GM23338 (cell line): ENCODE data around the gene SMIM7. TPM values are rescaled to one million over a fixed set of nuclear protein-coding genes. Genes with fewer than 3 reads are reported as not detected.
"Not testable (repeated sequence)": the region's sequence is repeated elsewhere in the genome, so short reads cannot be mapped to it uniquely, and the experiment has no call there.

Source experiments
- ATAC-seq: fragments of 200-7000 bp; cut with Tn5 transposase; 3 replicates; pipeline ENCODE4 v1.9.1; 2020
- DNase-seq: peaks from one replicate; pipeline ENCODE4 v3.0.0-alpha.2; 2015; ENCODE audit warnings: low spot score
- H2AFZ ChIP-seq: fragments of 200-600 bp; sonication (generic); 2 replicates; pipeline ENCODE4 v1.8.0; 2016; ENCODE audit warnings: antibody characterized with exemption, mild to moderate bottlenecking, moderate library complexity
- H3F3A ChIP-seq: fragments of 200-600 bp; sonication (generic); replicated peaks from 2 replicates; pipeline ENCODE4 v1.8.0; 2017; ENCODE audit warnings: antibody characterized with exemption, mixed run types, low read depth
- H3K27ac ChIP-seq: fragments of 200-600 bp; sonication (generic); 2 replicates; pipeline ENCODE4 v1.6.1; 2016; ENCODE audit warnings: low read depth
- H3K27me3 ChIP-seq: fragments of 200-600 bp; sonication (generic); 2 replicates; pipeline ENCODE4 v1.8.0; 2016; ENCODE audit warnings: mild to moderate bottlenecking, mixed run types, moderate library complexity; ENCODE audit not compliant: insufficient read depth
- H3K36me3 ChIP-seq: fragments of 200-600 bp; sonication (generic); 2 replicates; pipeline ENCODE4 v1.8.0; 2016; ENCODE audit warnings: mild to moderate bottlenecking; ENCODE audit not compliant: insufficient read depth
- H3K4me1 ChIP-seq: fragments of 200-600 bp; sonication (generic); 2 replicates; pipeline ENCODE4 v1.8.0; 2016; ENCODE audit warnings: mild to moderate bottlenecking, moderate library complexity; ENCODE audit not compliant: insufficient read depth
- H3K4me2 ChIP-seq: fragments of 200-600 bp; sonication (generic); 2 replicates; pipeline ENCODE4 v1.7.1; 2017; ENCODE audit warnings: mixed run types
- H3K4me3 ChIP-seq: fragments of 200-600 bp; sonication (generic); 2 replicates; pipeline ENCODE4 v1.6.1; 2016; ENCODE audit warnings: mixed run types
- H3K79me2 ChIP-seq: fragments of 200-600 bp; sonication (generic); replicated peaks from 2 replicates; pipeline ENCODE4 v1.8.0; 2017; ENCODE audit warnings: mild to moderate bottlenecking; ENCODE audit not compliant: insufficient read depth
- H3K9me2 ChIP-seq: fragments of 200-600 bp; sonication (generic); 2 replicates; pipeline ENCODE4 v1.8.0; 2017; ENCODE audit not compliant: insufficient read depth
- H4K20me1 ChIP-seq: fragments of 200-600 bp; sonication (generic); replicated peaks from 2 replicates; pipeline ENCODE4 v1.8.0; 2017; ENCODE audit warnings: mild to moderate bottlenecking; ENCODE audit not compliant: insufficient read depth
- H3K27ac Mint-ChIP-seq: 2 replicates; pipeline ENCODE4 v1.8.0; 2020; ENCODE audit warnings: inconsistent platforms, mild to moderate bottlenecking, moderate library complexity, mixed read lengths
- H3K27me3 Mint-ChIP-seq: 3 replicates; pipeline ENCODE4 v1.8.0; 2022; ENCODE audit warnings: low read depth, mild to moderate bottlenecking, moderate library complexity, mixed read lengths, inconsistent platforms; ENCODE audit not compliant: insufficient read depth, poor library complexity
- H3K36me3 Mint-ChIP-seq: 3 replicates; pipeline ENCODE4 v1.8.0; 2021; ENCODE audit warnings: low read depth, mild to moderate bottlenecking, inconsistent platforms, moderate library complexity, mixed read lengths
- H3K4me1 Mint-ChIP-seq: 3 replicates; pipeline ENCODE4 v1.8.0; 2020; ENCODE audit warnings: mild to moderate bottlenecking, inconsistent platforms, mixed read lengths
- H3K4me3 Mint-ChIP-seq: 3 replicates; pipeline ENCODE4 v1.8.0; 2021; ENCODE audit warnings: moderate library complexity, mild to moderate bottlenecking, inconsistent platforms, mixed read lengths
- H3K9me3 Mint-ChIP-seq: 3 replicates; pipeline ENCODE4 v1.8.0; 2020; ENCODE audit warnings: moderate library complexity, mild to moderate bottlenecking, inconsistent platforms, mixed read lengths
- CREB1 ChIP-seq: fragments of 250-450 bp; sonication (Bioruptor Pico); IDR thresholded peaks from 2 replicates; pipeline ENCODE4 v1.5.0; 2020; ENCODE audit warnings: low read depth, mild to moderate bottlenecking, moderate library complexity
- EZH2 ChIP-seq: fragments of 200-600 bp; sonication (generic); IDR thresholded peaks from one replicate; pipeline ENCODE4 v1.8.0; 2017; ENCODE audit warnings: antibody characterized with exemption, mild to moderate bottlenecking, low read depth; ENCODE audit not compliant: unreplicated experiment
- EZH2phosphoT487 ChIP-seq: fragments of 200-600 bp; sonication (generic); IDR thresholded peaks from one replicate; pipeline ENCODE4 v1.8.1; 2018; ENCODE audit warnings: antibody characterized with exemption; ENCODE audit not compliant: unreplicated experiment
- JUNB ChIP-seq: IDR thresholded peaks from one replicate; pipeline ENCODE4 v1.6.1; 2016; ENCODE audit warnings: antibody characterized with exemption; ENCODE audit not compliant: unreplicated experiment
- POLR2AphosphoS5 ChIP-seq: IDR thresholded peaks from 2 replicates; pipeline ENCODE4 v1.6.1; 2016; ENCODE audit warnings: antibody characterized with exemption, low read depth
- STAT1 ChIP-seq: IDR thresholded peaks from one replicate; pipeline ENCODE4 v1.6.1; 2016; ENCODE audit warnings: antibody characterized with exemption; ENCODE audit not compliant: unreplicated experiment
- ZNF114 ChIP-seq: fragments of 250-450 bp; sonication (Bioruptor Pico); IDR thresholded peaks from 2 replicates; pipeline ENCODE4 v1.5.0; 2020; ENCODE audit warnings: mild to moderate bottlenecking, moderate library complexity
- polyA plus RNA-seq: library from polyadenylated mRNA; unstranded; fragments of >200 nt; fragmentation: Nextera tagmentation; extraction: Ambion mirVana; gene quantifications from 2 replicates; pipeline ENCODE4 v1.2.1, GENCODE V29; 2016
- total RNA-seq: library from RNA; depleted of rRNA; stranded (reverse); fragments of >200 nt; shearing (Covaris generic); gene quantifications from 2 replicates; pipeline ENCODE4 v1.2.3, GENCODE V29; 2014
- TF ChIP-seq, protein P1 (sequence below), 2 experiments: fragments of 200-600 bp in 1 of 2; sonication (generic) in 1 of 2; conservative IDR thresholded peaks; 2 replicates each; pipeline versions ENCODE4 v1.5.1 to v1.6.1; 2016 to 2017; ENCODE audit warnings: antibody characterized with exemption in 2 of 2, low read depth in 2 of 2, mild to moderate bottlenecking in 2 of 2, moderate library complexity in 1 of 2
- TF ChIP-seq, protein P2 (sequence below): fragments of 250-450 bp; sonication (Bioruptor Pico); IDR thresholded peaks from 2 replicates; pipeline ENCODE4 v1.5.0; 2020; ENCODE audit warnings: mild to moderate bottlenecking, moderate library complexity
- TF ChIP-seq, protein P3 (sequence below): IDR thresholded peaks from 2 replicates; pipeline ENCODE4 v1.6.1; 2016; ENCODE audit warnings: antibody characterized with exemption

The SMIM7 gene
- total and polyA plus RNA-seq, 2 experiments from 2014 or later: 81.7 to 84.5 TPM

DNA sequence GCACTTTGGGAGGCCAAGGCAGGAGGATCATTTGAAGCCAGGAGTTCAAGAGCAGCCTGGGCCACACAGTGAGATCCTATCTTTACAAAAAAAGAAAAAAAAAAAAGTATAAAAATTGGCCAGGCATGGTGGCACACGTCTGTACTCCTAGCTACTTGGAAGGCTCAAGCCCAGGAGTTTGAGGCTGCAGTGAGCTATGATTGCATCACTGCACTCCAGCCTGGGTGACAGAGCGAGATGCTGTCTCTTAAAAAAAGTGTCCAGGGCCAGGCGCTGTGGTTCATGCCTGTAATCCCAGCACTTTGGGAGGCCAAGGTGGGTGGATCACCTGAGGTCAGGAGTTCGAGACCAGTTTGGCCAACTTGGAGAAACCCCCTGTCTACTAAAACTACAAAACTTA, 13.9 kb upstream of the SMIM7 start:
- not testable (repeated sequence) for ATAC-seq, H3K4me2 ChIP-seq, H3K36me3 ChIP-seq, H3K27me3 Mint-ChIP-seq, H3K9me3 Mint-ChIP-seq, H3K4me1 ChIP-seq, H3K27me3 ChIP-seq, DNase-seq, H3K9me2 ChIP-seq, H3K4me1 Mint-ChIP-seq, H3F3A ChIP-seq, H3K36me3 Mint-ChIP-seq, H2AFZ ChIP-seq, H3K4me3 Mint-ChIP-seq, H3K27ac Mint-ChIP-seq, H4K20me1 ChIP-seq, H3K79me2 ChIP-seq, H3K4me3 ChIP-seq, H3K27ac ChIP-seq

DNA sequence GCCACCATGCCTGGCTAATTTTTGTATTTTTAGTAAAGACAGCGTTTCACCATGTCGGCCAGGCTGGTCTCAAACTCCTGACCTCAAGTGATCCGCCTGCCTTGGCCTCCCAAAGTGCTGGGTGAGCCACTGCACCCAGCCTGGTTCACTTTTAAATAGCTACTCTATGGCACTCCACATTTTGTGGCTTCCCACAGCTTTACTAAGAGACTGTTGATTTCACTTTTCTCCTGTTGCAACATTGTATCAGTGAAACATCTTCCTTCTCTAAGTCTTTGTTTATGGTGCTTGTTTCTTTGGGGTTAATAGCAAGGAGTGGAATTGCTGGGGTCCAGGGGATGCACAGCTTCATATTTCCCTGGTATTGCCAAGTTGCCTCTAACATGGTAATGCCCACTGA, 13.3 kb upstream of the SMIM7 start:
- DNase-seq (no peak), ATAC-seq (no peak)
- H3K27ac ChIP-seq: no peak overlapping the region
- H3K4me3 ChIP-seq: no peak overlapping the region
- H3K79me2 ChIP-seq: 0 out of 2 replicates have a peak, but pooled peaks cover 2% of the 10 kb centered on the region
- Mint-ChIP-seq H3K27me3 (no peaks in the 10 kb centered on the region), H3K4me1 (no peaks in the 10 kb centered on the region), H3K9me3 (no peaks in the 10 kb centered on the region), H3K4me3 (no peak overlapping the region), H3K27ac (no peak overlapping the region), H3K36me3 (no peaks in the 10 kb centered on the region)
- no peak overlapping the region for H3K4me2 ChIP-seq
- H3F3A ChIP-seq: no peaks in the 10 kb centered on the region
- no peaks in the 10 kb centered on the region for H3K4me1 ChIP-seq
- H2AFZ ChIP-seq: no peak overlapping the region
- H3K9me2 ChIP-seq: no peaks in the 10 kb centered on the region
- no peaks in the 10 kb centered on the region for H3K36me3 ChIP-seq
- H3K27me3 ChIP-seq: no peaks in the 10 kb centered on the region
- H4K20me1 ChIP-seq: peaks cover 6% of the 10 kb centered on the region; the same call in 1 of the 2 replicates
- no peak for TF ChIP-seq EZH2
- no peak for TF ChIP-seq JUNB
- TF ChIP-seq POLR2AphosphoS5: no peak
- no peak for TF ChIP-seq ZNF114
- TF ChIP-seq, protein P1, sequence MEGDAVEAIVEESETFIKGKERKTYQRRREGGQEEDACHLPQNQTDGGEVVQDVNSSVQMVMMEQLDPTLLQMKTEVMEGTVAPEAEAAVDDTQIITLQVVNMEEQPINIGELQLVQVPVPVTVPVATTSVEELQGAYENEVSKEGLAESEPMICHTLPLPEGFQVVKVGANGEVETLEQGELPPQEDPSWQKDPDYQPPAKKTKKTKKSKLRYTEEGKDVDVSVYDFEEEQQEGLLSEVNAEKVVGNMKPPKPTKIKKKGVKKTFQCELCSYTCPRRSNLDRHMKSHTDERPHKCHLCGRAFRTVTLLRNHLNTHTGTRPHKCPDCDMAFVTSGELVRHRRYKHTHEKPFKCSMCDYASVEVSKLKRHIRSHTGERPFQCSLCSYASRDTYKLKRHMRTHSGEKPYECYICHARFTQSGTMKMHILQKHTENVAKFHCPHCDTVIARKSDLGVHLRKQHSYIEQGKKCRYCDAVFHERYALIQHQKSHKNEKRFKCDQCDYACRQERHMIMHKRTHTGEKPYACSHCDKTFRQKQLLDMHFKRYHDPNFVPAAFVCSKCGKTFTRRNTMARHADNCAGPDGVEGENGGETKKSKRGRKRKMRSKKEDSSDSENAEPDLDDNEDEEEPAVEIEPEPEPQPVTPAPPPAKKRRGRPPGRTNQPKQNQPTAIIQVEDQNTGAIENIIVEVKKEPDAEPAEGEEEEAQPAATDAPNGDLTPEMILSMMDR (conservative IDR thresholded peaks at IDR 0.05; ENCODE audit: low read depth in 2 of 2): no peak
- TF ChIP-seq STAT1: no peak
- TF ChIP-seq, protein P2, sequence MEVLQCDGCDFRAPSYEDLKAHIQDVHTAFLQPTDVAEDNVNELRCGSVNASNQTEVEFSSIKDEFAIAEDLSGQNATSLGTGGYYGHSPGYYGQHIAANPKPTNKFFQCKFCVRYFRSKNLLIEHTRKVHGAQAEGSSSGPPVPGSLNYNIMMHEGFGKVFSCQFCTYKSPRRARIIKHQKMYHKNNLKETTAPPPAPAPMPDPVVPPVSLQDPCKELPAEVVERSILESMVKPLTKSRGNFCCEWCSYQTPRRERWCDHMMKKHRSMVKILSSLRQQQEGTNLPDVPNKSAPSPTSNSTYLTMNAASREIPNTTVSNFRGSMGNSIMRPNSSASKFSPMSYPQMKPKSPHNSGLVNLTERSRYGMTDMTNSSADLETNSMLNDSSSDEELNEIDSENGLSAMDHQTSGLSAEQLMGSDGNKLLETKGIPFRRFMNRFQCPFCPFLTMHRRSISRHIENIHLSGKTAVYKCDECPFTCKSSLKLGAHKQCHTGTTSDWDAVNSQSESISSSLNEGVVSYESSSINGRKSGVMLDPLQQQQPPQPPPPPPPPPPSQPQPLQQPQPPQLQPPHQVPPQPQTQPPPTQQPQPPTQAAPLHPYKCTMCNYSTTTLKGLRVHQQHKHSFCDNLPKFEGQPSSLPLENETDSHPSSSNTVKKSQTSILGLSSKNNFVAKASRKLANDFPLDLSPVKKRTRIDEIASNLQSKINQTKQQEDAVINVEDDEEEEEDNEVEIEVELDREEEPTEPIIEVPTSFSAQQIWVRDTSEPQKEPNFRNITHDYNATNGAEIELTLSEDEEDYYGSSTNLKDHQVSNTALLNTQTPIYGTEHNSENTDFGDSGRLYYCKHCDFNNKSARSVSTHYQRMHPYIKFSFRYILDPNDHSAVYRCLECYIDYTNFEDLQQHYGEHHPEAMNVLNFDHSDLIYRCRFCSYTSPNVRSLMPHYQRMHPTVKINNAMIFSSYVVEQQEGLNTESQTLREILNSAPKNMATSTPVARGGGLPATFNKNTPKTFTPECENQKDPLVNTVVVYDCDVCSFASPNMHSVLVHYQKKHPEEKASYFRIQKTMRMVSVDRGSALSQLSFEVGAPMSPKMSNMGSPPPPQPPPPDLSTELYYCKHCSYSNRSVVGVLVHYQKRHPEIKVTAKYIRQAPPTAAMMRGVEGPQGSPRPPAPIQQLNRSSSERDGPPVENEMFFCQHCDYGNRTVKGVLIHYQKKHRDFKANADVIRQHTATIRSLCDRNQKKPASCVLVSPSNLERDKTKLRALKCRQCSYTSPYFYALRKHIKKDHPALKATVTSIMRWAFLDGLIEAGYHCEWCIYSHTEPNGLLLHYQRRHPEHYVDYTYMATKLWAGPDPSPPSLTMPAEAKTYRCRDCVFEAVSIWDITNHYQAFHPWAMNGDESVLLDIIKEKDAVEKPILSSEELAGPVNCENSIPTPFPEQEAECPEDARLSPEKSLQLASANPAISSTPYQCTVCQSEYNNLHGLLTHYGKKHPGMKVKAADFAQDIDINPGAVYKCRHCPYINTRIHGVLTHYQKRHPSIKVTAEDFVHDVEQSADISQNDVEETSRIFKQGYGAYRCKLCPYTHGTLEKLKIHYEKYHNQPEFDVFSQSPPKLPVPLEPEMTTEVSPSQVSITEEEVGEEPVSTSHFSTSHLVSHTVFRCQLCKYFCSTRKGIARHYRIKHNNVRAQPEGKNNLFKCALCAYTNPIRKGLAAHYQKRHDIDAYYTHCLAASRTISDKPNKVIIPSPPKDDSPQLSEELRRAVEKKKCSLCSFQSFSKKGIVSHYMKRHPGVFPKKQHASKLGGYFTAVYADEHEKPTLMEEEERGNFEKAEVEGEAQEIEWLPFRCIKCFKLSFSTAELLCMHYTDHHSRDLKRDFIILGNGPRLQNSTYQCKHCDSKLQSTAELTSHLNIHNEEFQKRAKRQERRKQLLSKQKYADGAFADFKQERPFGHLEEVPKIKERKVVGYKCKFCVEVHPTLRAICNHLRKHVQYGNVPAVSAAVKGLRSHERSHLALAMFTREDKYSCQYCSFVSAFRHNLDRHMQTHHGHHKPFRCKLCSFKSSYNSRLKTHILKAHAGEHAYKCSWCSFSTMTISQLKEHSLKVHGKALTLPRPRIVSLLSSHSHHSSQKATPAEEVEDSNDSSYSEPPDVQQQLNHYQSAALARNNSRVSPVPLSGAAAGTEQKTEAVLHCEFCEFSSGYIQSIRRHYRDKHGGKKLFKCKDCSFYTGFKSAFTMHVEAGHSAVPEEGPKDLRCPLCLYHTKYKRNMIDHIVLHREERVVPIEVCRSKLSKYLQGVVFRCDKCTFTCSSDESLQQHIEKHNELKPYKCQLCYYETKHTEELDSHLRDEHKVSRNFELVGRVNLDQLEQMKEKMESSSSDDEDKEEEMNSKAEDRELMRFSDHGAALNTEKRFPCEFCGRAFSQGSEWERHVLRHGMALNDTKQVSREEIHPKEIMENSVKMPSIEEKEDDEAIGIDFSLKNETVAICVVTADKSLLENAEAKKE (CRISPR knock-in tag): no peak
- TF ChIP-seq EZH2phosphoT487: no peak
- TF ChIP-seq CREB1 (CRISPR knock-in tag): no peak
- TF ChIP-seq, protein P3, sequence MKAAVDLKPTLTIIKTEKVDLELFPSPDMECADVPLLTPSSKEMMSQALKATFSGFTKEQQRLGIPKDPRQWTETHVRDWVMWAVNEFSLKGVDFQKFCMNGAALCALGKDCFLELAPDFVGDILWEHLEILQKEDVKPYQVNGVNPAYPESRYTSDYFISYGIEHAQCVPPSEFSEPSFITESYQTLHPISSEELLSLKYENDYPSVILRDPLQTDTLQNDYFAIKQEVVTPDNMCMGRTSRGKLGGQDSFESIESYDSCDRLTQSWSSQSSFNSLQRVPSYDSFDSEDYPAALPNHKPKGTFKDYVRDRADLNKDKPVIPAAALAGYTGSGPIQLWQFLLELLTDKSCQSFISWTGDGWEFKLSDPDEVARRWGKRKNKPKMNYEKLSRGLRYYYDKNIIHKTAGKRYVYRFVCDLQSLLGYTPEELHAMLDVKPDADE: no peak
